Activated CD8-positive, alpha-beta memory T cell treated with anti-CD3 and anti-CD28 coated beads for 24 hours (primary cell): ENCODE measurements around the gene DNAH1.

ENCODE experiments used
- DNase-seq: peaks from one replicate; pipeline ENCODE4 v3.0.0-alpha.2; 2020

DNAH1 gene

DNA sequence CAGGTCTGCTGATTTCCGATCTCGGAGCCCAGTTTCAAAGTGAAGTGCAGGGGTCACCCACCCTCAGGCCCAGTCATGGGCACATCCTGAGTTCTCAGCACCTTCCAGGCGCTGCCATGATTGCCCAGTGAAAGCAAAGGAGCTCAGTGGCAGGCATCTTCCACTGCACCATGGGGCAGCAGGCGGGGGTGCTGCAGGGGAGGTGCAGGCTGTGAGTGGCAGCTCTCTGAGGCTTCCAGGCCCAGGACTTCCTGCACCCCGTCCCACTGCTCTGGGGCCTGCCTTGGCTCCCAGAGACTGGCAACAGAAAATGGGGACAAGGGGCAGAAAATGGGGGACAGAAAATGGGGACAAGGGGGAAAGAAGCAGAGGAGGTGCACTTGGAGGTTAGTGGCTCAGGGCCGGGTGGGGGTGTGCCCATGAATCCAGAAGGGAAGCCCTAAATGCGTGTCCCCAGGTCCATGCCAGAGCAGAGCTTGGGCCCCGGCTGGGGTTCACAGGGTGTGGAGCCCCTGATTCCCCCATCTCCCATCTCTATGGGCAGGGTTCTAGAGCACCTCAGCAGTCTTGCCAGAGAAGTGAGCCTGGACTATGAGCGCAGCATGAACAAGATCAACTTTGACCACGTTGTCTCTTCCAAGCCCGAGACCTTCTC, 28.0 kb downstream of the DNAH1 start:
- DNase-seq, result no peak

DNA sequence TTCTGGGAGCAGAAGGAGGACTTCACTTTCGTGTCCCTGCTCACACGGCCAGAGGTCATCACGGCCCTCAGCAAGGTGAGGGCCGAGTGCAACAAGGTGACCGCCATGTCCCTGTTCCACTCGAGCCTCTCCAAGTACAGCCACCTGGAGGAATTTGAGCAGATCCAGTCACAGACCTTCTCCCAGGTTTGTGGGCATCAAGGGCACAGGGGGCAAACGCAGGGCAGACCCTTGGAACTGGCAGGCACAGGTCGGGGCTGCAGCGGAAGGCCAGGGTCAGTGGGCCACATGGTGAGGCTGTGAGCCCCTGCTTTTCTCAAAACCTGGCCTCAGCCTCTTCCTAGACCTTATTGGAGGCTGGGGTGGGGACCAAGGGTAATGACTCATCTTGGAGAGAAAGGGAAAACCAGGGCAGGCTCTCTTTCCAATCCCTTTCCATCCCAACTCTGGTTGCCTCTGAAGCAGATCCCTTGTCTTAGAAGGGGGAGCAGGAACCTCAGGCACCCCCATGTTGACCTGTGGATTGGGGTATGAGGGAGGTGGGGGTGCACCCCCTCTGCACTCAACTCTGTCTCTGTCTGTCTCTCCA, 29.5 kb downstream of the DNAH1 start:
- DNase-seq, result no peak

DNA sequence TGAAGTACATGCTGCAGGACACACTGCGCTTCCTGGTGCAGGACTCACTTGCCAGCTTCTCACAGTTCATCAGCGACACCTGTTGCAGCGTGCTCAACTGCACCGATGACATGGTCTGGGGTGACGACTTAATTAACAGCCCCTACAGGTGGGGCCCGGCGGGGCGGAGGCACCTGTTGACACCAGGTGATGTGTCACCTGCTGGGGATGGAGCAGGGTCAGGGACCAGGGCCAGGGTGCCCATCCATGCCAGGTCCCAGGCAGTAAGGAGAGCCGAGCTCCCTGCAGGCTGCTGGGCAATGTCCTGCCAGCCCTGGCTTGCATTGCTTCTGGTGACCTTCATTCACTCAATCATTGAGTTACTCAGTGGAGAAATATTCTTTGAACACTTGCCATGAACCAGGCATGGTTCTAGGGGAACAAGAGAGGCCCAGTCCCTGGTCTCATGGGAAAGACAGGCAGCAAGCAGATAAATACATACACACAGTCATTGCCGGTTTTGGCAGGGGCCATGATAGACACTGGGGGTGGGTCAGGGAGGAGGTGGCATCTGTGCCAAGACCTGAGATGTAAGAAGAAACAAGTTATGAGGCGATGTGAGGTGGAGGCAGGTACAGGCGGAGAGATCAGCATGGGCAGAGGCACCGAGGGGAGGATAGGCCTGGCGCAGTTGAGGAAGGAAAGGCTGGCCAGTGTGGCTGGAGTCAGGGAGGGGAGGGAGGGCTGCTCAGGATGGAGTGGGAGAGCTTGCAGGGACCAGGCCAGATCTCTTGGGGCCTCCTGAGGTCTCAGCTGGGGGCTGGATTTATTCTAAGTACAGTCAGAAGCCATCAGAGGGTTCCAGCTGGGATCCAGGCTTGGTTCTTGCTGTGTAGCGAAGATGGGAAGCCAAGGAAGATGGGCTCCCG, 30.8 kb downstream of the DNAH1 start:
- no peak for DNase-seq

DNA sequence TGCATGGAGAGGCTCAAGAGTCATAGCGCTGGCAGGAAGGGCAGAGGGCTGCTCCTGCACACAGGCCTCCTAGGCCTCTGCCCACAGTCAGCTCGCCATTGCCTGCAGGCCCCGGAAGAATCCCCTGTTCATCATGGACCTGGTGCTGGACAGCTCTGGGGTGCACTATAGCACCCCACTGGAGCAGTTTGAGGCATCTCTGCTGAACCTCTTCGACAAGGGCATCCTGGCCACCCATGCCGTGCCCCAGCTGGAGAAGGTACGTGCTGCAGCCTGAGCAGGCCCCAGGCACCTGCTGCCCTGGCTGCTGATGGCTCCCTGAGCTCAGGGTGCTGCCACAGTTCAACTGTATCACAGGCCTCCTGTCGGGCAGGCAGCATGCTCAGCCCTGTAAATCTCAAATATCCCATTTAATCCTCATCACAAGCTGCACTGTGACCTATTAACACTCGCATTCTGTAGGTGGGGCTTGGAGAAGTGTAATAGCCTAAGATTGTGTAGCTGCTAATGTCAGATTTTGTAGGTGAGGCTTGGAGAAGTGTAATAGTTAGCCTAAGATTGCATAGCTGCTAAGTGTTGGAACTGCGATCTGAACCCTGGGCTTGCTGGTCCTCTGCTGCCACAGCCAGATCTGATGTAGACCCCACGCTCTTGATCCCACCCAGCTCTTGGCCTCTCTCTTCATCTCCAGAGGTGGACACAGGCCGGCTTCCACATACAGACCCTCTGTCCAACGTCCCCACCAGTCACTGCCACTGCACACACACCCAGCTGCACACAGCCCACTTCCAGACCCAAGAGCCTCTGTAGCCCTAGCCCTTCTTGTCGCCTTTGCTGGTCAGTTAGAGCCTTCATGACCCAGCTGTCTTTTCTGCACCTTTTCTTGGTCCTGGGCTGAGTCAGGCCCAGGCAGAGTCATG, 31.9 kb downstream of the DNAH1 start:
- no peak for DNase-seq

DNA sequence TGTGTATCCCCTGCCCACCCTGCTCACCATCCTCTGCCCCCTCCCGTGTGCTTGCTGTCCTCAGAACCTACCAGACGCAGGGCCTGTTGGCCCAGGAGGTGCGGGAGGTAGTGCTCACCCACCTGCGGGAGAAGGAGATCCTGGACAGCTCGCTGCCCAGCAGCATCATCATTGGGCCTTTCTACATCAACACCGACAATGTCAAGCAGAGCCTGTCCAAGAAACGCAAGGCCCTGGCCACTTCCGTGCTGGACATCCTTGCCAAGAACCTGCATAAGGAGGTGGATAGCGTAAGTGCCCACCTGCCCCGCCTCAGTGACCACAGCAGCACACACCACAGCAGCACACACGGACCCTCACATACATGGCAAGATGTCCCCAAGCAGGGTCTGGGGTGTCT, 33.0 kb downstream of the DNAH1 start:
- no peak for DNase-seq

DNA sequence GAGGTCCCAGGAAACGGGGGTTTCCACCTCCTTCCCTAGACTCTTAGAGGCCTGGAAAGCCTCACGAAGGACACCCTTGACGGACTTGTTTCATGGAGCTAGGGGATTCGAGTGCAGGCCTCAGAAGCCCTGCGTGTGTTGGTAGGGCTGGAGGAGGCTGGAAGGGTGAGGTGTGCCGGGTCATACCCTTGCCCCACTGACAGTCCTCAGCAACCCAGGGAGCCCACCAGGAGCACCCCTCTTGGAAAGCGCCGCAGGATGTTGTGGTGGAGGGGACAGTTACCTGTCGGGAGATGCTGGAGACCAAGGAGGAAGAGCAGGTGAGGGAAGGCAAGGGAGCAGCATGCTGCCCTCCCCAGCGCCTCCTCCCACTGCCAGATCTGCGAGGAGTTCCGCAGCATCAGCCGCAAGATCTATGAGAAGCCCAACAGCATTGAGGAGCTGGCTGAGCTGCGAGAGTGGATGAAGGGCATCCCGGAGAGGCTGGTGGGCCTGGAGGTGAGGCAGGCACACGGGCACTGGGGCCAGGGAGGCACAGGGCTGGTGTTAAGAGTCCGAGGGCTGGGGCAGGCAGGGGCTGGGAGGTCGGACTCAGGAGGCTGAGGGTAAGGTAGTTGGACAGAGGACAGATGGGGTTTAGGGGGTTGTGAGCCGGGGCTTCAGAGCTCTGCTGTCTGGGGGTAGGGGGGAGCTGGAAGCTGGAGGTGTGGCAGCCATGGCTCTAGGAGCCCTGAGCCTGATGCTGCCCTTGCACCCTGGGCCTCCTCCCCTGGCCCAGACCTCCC, 33.7 kb downstream of the DNAH1 start:
- DNase-seq, result no peak

DNA sequence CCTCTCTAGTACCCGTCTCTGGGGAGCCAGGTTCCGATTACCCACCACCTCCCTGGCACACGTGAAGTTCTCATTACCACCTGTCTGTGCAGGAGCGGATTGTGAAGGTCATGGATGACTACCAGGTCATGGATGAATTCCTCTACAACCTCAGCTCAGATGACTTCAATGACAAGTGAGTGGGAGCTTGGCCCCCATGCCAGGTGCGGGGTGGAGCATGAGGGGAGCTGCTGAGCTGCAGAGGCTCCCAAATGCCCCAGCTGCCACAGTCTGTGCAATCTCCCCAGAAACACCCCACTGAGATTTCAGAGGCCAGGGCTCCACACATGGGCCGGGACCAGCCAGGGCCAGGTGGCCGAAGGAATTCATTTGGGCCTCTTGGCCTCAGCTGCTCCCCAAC, 34.3 kb downstream of the DNAH1 start:
- DNase-seq, result no peak

DNA sequence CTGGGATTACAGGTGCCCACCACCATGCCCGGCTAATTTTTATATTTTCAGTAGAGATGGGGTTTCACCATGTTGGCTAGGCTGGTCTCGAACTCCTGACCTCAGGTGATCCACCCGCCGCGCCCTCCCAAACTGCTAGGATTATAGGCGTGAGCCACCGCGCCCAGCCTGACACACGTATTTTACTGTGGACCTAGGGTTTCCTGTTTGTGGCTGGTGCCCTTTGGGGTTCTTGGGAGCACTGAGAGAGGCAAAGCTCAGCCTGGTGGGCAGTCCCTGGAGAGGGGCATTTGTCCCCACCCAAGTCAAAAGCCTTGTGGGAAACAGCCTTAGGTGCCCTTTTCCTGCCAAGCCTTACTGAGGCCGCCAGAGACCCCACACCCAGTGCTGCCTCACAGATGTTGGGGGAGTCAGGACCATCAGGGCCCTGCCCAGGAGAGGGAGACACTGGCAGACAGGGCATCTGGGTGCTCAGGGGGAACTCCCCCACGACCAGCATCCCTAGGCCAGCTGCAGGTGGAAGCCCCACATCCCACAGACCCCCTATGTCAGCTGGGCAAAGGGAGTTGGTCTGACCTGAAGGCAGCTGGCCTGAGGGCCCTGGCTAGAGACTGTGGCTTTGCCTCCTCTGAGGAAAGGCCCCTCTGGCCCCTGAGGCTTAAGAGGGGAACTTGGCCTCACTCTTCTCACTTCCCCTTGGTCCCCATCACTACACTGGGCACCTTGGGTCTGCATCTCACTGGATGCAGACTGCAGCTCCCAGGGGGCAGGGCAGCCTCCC, 35.1 kb downstream of the DNAH1 start:
- DNase-seq, result no peak

DNA sequence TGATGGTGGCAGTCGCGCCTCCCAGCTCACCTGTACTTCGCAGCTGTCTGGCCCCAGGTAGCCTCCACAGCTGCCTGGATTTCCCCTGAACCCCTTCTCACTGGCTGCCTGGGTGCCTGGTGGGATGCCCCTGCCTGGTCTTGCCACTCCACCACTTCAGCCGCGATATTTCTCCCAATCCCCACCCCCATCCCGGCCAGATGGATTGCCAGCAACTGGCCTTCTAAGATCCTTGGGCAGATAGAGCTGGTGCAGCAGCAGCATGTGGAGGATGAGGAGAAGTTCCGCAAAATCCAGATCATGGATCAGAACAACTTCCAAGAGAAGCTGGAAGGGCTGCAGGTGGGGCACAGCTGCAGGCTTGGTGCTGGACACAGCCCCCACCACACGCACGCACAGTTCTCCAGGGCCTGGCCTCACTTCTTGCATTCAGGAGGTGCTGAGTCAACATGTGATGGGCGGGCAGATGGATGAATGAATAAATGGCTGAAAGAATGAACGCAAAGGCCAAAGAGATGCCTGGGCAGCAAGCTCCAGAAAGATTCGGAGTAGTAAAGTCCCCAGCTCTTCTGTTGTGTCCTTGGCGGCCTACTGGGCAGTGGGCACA, 35.7 kb downstream of the DNAH1 start:
- no peak for DNase-seq

DNA sequence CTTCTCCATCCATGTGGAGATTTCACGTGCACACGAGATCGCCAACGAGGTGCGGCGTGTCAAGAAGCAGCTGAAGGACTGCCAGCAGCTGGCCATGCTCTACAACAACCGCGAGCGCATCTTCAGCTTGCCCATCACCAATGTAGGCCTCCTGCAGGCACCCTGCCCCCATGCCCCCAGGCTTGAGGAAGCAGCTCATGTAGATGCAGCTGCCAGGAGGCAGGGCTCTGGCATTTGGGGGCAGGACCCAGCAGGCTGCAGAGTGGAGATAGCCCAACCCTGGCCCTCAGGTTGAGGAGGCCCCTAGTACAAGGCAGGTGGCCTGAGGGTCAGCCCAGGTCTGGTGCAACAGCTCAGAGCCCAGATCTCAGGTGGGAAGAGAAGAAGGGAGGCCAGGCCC, 36.4 kb downstream of the DNAH1 start:
- no peak for DNase-seq

DNA sequence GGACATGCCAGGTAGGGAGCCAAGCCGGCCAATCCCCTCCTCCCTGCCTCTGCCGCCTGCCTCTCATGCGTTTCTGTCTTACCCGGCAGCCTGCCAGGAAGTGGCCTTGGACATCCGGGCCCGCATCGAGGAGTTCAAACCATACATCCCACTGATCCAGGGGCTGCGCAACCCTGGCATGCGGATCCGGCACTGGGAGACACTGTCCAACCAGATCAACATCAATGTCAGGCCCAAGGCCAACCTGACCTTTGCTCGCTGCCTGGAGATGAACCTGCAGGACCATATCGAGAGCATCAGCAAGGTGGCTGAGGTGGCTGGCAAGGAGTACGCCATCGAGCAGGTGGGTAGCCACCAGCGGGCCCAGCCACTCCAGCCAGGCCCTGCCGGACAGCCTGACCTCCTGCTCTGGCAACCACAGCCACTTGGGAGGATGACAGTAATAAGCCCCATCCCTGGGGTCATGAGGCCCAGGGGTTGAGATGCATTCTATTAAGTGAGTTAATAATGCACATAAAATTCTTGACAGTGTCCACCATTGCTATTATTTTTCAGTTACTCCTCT, 37.3 kb downstream of the DNAH1 start:
- no peak for DNase-seq

DNA sequence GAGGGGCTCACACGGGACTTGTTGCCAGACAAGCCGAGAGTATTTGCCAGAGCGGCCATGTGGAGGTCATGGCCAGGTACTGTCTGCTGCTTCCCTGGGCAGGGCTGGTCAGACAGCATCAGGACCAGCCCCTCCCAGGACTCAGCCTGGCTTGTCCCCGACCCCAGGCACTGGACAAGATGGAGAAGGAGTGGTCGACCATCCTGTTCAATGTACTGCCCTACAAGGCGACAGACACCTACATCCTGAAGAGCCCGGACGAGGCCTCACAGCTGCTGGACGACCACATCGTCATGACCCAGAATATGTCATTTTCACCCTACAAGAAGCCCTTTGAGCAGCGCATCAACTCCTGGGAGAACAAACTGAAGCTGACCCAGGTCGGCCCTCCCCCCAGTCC, 38.6 kb downstream of the DNAH1 start:
- DNase-seq, result no peak

DNA sequence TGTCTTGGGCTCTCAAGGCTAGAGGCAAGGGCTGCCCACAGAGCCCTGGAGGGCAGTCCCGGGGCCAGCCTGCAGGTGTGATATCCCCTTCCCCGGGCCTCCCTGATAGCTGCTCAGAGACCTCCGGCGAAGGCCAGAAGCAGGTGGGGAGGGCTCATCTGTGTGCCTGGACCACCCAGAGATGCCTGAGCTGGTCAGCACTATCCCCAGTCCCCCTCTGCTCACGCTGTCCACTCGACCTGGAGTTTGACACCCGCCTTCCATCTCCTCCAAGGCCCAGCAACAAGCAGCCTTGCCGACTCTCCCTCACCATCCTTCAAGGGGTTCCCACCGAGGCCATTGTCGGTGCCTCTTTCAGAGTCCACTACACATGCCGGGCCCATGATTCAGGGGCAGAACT, 39.4 kb downstream of the DNAH1 start:
- DNase-seq, result no peak

DNA sequence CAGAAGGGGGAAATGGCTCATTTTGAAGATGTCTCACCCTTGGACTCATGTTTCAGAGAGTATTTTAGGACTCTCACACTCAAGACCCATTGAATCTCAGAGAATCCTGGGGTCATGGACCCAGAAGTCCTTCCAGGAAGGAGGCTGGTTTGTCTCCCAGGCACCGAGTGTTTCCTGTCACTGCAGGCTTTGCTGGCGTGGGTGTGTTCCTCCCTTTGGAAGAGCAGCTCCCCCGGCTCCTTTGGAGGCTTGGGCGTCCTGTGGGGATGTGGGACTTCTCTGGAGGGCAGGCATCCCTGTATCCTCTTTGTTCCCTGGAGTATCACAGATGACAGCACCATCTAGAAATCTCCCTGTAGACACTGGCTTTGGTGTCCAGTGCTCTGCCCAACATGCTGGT, 40.0 kb downstream of the DNAH1 start:
- no peak for DNase-seq

DNA sequence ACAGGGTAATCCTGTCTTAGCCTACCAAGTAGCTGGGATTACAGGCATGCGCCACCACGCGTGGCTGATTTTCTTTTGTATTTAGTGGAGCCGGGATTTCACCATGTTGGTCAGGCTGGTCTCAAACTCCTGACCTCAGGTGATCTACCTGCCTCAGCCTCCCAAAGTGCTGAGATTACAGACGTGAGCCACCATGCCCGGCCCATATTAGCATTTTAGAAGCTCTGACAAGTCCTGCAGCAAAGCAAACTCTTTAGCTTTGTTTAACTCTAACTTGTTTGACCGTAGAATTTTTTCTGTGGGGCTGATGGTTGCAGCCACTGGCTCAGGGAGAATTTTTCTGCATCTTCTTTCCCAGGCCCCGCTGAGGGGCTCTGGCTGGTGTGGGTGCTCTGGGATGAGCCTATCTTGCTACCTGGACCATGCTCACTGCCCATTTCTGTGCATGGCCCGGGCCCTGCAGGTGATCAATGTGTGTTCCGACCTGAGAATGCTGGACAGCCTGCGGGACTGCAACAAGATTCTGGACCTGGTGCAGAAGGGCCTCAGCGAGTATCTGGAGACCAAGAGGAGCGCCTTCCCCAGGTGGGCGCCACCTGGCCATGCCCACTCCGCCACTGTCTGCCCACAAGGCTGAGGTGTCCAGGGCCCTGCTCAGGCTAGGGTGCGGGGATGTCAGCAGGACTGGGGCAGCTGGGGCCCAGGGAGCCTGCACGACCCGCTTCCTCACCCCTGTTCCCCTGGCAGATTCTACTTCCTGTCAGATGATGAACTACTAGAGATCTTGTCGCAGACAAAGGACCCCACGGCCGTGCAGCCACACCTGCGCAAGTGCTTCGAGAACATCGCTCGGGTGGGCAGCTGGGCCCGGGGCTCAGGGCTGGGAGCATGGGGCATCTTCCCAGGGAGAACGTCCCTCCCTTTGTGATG, 41.3 kb downstream of the DNAH1 start:
- no peak for DNase-seq

DNA sequence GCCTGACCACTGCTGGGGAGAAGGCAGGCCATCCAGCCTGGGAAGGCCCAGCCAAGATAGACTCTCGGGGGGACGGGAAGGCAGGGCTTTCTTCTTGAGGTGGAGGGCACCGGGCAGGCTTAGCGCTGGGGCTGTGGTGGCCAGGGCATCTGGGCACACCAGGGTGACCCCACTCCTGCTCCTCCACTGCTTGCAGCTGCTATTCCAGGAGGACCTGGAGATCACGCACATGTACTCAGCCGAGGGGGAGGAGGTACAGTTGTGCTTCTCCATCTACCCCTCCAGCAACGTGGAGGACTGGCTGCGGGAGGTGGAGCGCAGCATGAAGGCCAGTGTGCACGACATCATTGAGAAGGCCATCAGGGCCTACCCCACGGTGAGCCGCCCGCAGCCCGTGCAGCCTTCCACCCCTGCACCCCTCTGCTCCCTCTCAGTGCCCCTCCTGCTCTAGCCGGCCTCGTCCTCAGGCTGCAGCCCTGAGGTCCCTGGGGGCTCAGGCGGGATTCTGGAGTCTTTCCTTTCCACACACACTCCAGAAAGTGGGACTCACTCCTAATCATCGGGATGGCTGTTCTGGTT, 42.3 kb downstream of the DNAH1 start:
- DNase-seq, result no peak

DNA sequence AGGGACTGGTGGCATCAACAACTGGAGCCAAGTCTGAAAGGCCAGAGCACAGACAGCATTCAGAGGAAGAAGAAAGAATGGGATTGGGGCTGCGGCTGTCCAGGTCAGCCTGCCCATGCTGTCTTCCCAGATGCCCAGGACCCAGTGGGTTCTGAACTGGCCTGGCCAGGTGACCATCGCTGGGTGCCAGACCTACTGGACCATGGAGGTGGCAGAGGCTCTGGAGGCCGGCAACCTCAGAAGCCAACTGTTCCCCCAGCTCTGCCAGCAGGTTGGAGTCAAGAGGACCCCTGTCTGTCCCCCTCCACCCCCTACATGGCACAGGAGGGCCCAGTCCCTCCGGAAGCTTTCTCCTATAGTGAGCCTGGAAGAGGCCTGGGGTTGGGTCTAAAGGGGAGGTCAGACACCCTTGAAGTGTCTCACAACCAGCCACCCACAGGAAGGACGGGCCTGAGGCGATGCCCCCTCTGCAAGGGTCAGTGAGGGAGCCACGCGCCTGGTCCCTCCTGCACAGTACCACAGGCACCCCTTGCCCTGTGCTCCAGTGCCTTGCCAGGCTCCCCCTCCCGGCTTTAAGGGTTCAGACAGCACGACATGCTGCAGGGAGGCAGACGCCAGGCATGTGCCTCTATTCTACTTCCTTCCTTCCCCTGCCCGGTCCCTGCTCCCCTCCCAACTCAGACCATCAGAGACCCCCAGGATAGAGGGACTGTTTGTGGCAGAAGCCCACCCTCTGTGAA, 43.2 kb downstream of the DNAH1 start:
- DNase-seq, result no peak

DNA sequence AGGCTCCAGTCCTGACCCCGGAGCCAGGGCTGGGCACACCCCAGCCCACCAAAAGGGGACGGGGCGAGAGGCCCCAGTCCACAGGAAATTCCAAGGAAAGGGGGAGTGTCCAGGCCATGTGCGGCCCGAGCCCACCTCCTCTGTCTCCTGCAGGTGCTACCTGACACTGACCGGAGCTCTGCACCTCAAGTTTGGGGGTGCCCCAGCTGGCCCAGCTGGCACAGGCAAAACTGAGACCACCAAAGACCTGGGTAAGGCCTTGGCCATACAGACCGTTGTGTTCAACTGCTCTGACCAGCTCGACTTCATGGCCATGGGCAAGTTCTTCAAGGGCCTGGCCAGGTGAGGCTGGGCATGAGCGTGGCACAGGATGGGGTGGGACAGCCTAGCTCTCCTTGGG, 44.9 kb downstream of the DNAH1 start:
- no peak for DNase-seq
